Upper lobe of left lung (tissue), 6 donors: ENCODE results near the gene MROH8. TPM values are rescaled to one million over a fixed set of nuclear protein-coding genes. Genes with fewer than 3 reads are reported as not detected.

ENCODE experiments used
- ATAC-seq, 2 donors: fragments of 200-7000 bp; cut with Tn5 transposase; one replicate each; pipeline ENCODE4 v1.9.1; 2022; ENCODE audit warnings: mild to moderate bottlenecking in 2 of 2, moderate library complexity in 2 of 2; ENCODE audit not compliant: low FRiP score in 2 of 2
- DNase-seq, 2 donors: peaks; one replicate each; pipeline ENCODE4 v3.0.0-alpha.2; 2019 to 2020
- H3K27ac ChIP-seq, 4 donors: fragments of 200-600 bp; sonication (generic); one replicate each; pipeline ENCODE4 v1.5.1; 2016 to 2019
- H3K27me3 ChIP-seq, 4 donors: fragments of 200-600 bp; sonication (generic); one replicate each; pipeline ENCODE4 v1.5.1; 2017 to 2019
- H3K36me3 ChIP-seq, 4 donors: fragments of 200-600 bp; sonication (generic); one replicate each; pipeline ENCODE4 v1.5.1; 2016 to 2019
- H3K4me1 ChIP-seq, 4 donors: fragments of 200-600 bp; sonication (generic); one replicate each; pipeline ENCODE4 v1.5.1; 2018 to 2019
- H3K4me3 ChIP-seq, 4 donors: fragments of 200-600 bp; sonication (generic); one replicate each; pipeline ENCODE4 v1.5.1; 2017 to 2019; ENCODE audit warnings: mild to moderate bottlenecking in 2 of 4, moderate library complexity in 1 of 4
- H3K9me3 ChIP-seq, 4 donors: fragments of 200-600 bp; sonication (generic); one replicate each; pipeline ENCODE4 v1.5.1; 2018 to 2019
- EP300 ChIP-seq, 4 donors: sonication (generic); formaldehyde crosslinking; IDR thresholded peaks; one replicate each; pipeline ENCODE4 v1.5.1; 2017; ENCODE audit warnings: antibody characterized with exemption in 4 of 4, control low read depth in 2 of 4
- POLR2A ChIP-seq, 4 donors: fragments of 450-650 bp; IDR thresholded peaks; one replicate each; pipeline ENCODE4 v1.5.1; 2016 to 2017; ENCODE audit warnings: antibody characterized with exemption in 4 of 4, mild to moderate bottlenecking in 2 of 4
- POLR2AphosphoS5 ChIP-seq, 2 donors: sonication (generic); formaldehyde crosslinking; IDR thresholded peaks; one replicate each; pipeline ENCODE4 v1.5.1; 2017; ENCODE audit warnings: antibody characterized with exemption in 2 of 2
- WGBS, 2 donors: methylation state at CpG; one replicate each; pipeline ENCODE4 v1.1.5; 2017 to 2018; 5-methylcytosine and 5-hydroxymethylcytosine counted together
- total RNA-seq, 6 donors: library from RNA; depleted of rRNA in 4 of 6; stranded (reverse); fragments of >200 nt in 4 of 6; gene quantifications; one replicate each; pipeline versions ENCODE4 v1.1.0 to v1.2.1, GENCODE V29; 2016 to 2021
- TF ChIP-seq, protein P1 (sequence below), 6 experiments: fragments of 450-650 bp in 4 of 6; fragments of 200-600 bp in 2 of 6; sonication (generic) in 2 of 6; IDR thresholded peaks; one replicate each; pipeline ENCODE4 v1.5.1; 2016 to 2019; ENCODE audit warnings: antibody characterized with exemption in 6 of 6
- donor health status: DM: no; HTN: no; CAD: no; lungs with moderate emphysema.
- donor health status: DM: no; HTN: yes; CAD: no; lungs with severe emphysema.

MROH8 gene
- total RNA-seq, 6 donors from 2014 or later, result 1.1 to 5.9 (median 2.2) TPM

DNA sequence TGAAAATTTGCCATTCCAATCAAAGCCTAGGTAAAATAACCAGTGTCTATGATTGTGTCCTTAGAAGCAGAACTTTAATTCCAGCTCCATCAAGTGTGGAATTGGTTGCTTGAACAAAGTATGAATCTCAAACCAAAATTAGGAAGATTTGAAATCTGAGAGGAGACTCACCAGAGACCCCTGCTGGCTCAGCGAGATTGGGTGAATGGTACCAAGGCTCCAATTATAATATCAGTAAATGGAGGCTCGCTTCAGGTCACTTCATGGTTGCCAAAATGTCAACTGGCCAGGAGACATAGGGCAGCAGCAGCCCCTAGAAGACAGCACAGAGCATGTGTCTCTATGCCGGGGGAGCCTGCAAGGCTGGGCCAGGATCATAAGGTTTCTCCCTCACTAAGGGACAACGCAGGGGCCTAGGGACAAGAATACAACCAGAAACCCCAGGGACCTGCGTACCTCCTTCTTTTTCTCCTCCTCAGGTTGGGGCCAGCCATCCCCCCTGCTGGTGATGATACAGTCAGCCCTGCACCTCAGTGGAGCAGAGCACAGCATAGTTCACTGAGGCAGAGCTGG lies 97.5 kb downstream of the MROH8 start:
- no peak for DNase-seq
- no peaks in the 10 kb centered on the region for H3K9me3 ChIP-seq
- no peak overlapping the region for H3K4me3 ChIP-seq
- no peaks in the 10 kb centered on the region for H3K27me3 ChIP-seq
- no peaks in the 10 kb centered on the region for H3K4me1 ChIP-seq
- ATAC-seq, result no peak
- TF ChIP-seq POLR2AphosphoS5 (IDR thresholded peaks at IDR 0.05) (no peak), EP300 (IDR thresholded peaks at IDR 0.05) (no peak)
- TF ChIP-seq, protein P1, sequence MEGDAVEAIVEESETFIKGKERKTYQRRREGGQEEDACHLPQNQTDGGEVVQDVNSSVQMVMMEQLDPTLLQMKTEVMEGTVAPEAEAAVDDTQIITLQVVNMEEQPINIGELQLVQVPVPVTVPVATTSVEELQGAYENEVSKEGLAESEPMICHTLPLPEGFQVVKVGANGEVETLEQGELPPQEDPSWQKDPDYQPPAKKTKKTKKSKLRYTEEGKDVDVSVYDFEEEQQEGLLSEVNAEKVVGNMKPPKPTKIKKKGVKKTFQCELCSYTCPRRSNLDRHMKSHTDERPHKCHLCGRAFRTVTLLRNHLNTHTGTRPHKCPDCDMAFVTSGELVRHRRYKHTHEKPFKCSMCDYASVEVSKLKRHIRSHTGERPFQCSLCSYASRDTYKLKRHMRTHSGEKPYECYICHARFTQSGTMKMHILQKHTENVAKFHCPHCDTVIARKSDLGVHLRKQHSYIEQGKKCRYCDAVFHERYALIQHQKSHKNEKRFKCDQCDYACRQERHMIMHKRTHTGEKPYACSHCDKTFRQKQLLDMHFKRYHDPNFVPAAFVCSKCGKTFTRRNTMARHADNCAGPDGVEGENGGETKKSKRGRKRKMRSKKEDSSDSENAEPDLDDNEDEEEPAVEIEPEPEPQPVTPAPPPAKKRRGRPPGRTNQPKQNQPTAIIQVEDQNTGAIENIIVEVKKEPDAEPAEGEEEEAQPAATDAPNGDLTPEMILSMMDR (IDR thresholded peaks at IDR 0.05), result peak in 1 of 6 experiments; percentile 8
- no peak overlapping the region for H3K27ac ChIP-seq
- 97% methylated on average over 4 to 5 of the region's 5 CpGs for WGBS, 2 donors
- H3K36me3 ChIP-seq, result peaks cover 0 to 12% (median 4%) of the 10 kb centered on the region in 4 donors

DNA sequence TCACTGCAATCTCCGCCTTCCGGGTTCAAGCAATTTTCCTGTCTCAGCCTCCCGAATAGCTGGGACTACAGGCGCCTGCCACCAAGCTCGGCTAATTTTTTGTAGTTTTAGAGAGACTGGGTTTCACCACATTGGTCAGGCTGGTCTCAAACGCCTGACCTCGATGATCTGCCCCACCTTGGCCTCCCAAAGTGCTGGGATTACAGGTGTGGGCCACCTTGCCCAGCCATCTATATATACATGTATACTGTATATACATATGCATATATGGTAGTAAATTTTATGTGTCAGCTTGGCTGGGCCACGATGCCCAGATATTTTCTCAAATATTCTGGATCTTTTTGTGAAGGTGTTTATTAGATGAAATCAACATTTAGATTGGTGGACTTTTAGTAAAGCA lies 102.3 kb downstream of the MROH8 start:
- no peaks in the 10 kb centered on the region for H3K4me1 ChIP-seq
- no peak overlapping the region for H3K4me3 ChIP-seq
- peaks cover 0 to 2% (median under 1%) of the 10 kb centered on the region in 4 donors for H3K36me3 ChIP-seq
- H3K27me3 ChIP-seq, result no peaks in the 10 kb centered on the region
- ATAC-seq (no peak), DNase-seq (no peak)
- no peak for TF ChIP-seq EP300 (IDR thresholded peaks at IDR 0.05)
- TF ChIP-seq, protein P1 (IDR thresholded peaks at IDR 0.05), result no peak
- no peak for TF ChIP-seq POLR2AphosphoS5 (IDR thresholded peaks at IDR 0.05)
- TF ChIP-seq POLR2A (IDR thresholded peaks at IDR 0.05), result no peak
- H3K27ac ChIP-seq, result no peak overlapping the region
- H3K9me3 ChIP-seq, result no peaks in the 10 kb centered on the region
- 97 to 100% methylated on average over 8 of the region's 8 CpGs for WGBS, 2 donors

DNA sequence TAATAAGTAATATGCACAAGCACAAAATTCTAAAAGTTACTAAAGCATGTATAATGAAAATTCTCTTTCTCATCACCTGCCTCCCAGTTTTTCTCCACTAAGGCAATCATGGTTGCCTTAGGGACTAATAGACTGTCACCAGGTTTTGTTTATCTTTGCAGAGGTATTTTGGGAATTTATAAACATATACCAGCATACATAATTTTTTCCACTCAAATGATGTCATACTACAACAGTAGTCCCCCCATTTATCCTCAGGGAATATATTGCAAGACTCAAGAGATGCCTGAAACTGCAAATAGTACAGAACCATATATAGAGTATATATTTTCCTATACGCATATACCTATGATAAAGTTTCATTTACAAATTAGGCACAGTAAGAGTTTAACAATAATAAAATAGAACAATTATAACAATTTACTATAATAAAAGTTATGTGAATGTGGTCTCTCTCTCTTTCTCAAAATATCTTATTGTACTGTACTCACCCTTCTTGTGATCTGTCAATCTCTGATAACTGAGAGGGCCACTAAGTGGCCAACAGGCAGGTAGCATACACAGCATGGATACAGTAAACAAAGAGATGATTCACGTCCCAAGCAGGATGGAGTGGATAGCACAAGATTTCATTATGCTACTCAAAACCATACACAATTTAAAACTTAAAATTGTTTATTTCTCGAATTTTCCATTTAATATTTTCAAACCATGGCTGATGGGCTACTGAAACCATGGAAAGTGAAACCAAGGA lies 103.2 kb downstream of the MROH8 start:
- ATAC-seq (no peak), DNase-seq (no peak)
- TF ChIP-seq POLR2AphosphoS5 (IDR thresholded peaks at IDR 0.05), result no peak
- TF ChIP-seq EP300 (IDR thresholded peaks at IDR 0.05), result no peak
- TF ChIP-seq, protein P1 (IDR thresholded peaks at IDR 0.05), result no peak
- TF ChIP-seq POLR2A (IDR thresholded peaks at IDR 0.05), result no peak
- Histone ChIP-seq H3K27me3 (no peaks in the 10 kb centered on the region), H3K9me3 (no peaks in the 10 kb centered on the region), H3K36me3 (no peaks in the 10 kb centered on the region), H3K4me1 (no peaks in the 10 kb centered on the region), H3K27ac (no peak overlapping the region), H3K4me3 (no peak overlapping the region)
- 88% methylated on average over 3 of the region's 3 CpGs for WGBS, 2 donors

DNA sequence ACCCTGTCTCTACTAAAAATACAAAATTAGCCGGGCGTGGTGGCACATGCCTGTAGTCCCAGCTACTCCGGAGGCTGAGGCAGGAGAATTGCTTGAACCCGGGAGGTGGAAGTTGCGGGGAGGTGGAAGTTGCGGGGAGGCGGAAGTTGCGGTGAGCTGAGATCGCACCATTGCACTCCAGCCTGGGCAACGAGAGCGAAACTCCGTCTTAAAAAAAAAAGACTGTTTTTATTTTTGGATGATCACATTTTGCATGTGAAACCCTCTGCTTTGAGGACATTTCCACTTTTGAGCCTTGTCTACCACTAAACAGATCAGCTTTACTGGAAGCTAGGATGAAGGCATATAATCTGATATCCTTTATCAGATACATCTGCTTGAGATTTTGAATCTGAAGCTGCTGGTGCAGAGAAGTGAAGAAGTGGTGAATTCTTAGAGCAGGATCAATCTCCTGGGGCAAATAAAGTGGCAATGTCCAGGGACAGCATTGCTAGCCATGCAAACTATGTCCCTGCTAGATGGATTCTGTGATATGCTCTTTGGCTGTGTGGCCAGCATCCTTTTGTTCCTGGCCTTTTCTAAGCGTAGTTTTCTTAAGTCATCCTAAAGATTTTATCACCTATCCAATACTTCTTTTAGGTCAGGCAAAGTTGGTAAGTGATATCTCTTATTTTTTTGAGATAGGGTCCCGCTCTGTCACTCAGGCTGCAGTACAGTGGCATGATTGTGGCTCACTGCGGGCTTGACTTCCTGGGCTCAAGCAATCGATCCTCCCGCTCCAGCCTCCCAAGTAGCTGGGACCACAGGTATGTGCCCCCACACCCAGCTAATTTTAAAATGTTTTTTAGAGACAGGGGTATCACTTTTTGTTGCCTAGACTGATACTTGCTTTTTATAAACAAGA lies 106.8 kb downstream of the MROH8 start:
- 93 to 95% methylated on average over 17 of the region's 17 CpGs for WGBS, 2 donors

More for the DNA sequence above, 106.8 kb downstream of the MROH8 start:
- Histone ChIP-seq H3K4me3 (no peak overlapping the region), H3K27ac (no peak overlapping the region), H3K4me1 (no peaks in the 10 kb centered on the region), H3K36me3 (no peaks in the 10 kb centered on the region), H3K9me3 (no peaks in the 10 kb centered on the region), H3K27me3 (no peaks in the 10 kb centered on the region)
- ATAC-seq (no peak), DNase-seq (no peak)
- TF ChIP-seq EP300 (IDR thresholded peaks at IDR 0.05) (no peak), POLR2AphosphoS5 (IDR thresholded peaks at IDR 0.05) (no peak), POLR2A (IDR thresholded peaks at IDR 0.05) (no peak)
- TF ChIP-seq, protein P1 (IDR thresholded peaks at IDR 0.05), result no peak
